Measurements from ENCODE around the gene CBLB.
"Not testable (repeated sequence)": the region's sequence is repeated elsewhere in the genome, so short reads cannot be mapped to it uniquely, and the experiment has no call there.

CBLB gene

GRCh38 chr3:105765308-105765639 lies 103.5 kb downstream of the CBLB start:
- H3K36me3 ChIP-seq (ENCODE audit: control insufficient read depth, insufficient read depth, low read length, severe bottlenecking): peaks cover 32% of the 10 kb centered on the region
- no peak for DNase-seq (ENCODE audit: low read depth)
- H3K9me3 ChIP-seq (ENCODE audit: control insufficient read depth, low read length): peaks cover 3% of the 10 kb centered on the region
- no peaks in the 10 kb centered on the region for H3K27me3 ChIP-seq (replicated peaks; ENCODE audit: control insufficient read depth, insufficient read depth, low read length)
- H3K4me3 ChIP-seq (ENCODE audit: low read length): no peak overlapping the region
- H3K9ac ChIP-seq (ENCODE audit: low read length): no peak overlapping the region
- peaks cover 7% of the 10 kb centered on the region for H3K4me1 ChIP-seq (ENCODE audit: control insufficient read depth, insufficient read depth, low read length)

- no peak for DNase-seq (ENCODE audit: low read depth)
- no peaks in the 10 kb centered on the region for H3K27me3 ChIP-seq (replicated peaks; ENCODE audit: control insufficient read depth, insufficient read depth, low read length)
- no peak overlapping the region for H3K9ac ChIP-seq (ENCODE audit: low read length)
- peaks cover 32% of the 10 kb centered on the region for H3K36me3 ChIP-seq (ENCODE audit: control insufficient read depth, insufficient read depth, low read length, severe bottlenecking)
- no peak overlapping the region for H3K4me3 ChIP-seq (ENCODE audit: low read length)
- H3K4me1 ChIP-seq (ENCODE audit: control insufficient read depth, insufficient read depth, low read length): peaks cover 7% of the 10 kb centered on the region
- peaks cover 3% of the 10 kb centered on the region for H3K9me3 ChIP-seq (ENCODE audit: control insufficient read depth, low read length)
These were observed 104.2 kb downstream of the CBLB start for GRCh38 chr3:105764378-105765307.

GRCh38 chr3:105763659-105764036 lies 105.2 kb downstream of the CBLB start:
- DNase-seq (ENCODE audit: low read depth): no peak
- Histone ChIP-seq H3K27me3 (replicated peaks; ENCODE audit: control insufficient read depth, insufficient read depth, low read length) (no peaks in the 10 kb centered on the region), H3K36me3 (ENCODE audit: control insufficient read depth, insufficient read depth, low read length, severe bottlenecking) (peaks cover 39% of the 10 kb centered on the region), H3K4me3 (ENCODE audit: low read length) (no peak overlapping the region), H3K4me1 (ENCODE audit: control insufficient read depth, insufficient read depth, low read length) (peaks cover 7% of the 10 kb centered on the region), H3K9me3 (ENCODE audit: control insufficient read depth, low read length) (peaks cover 3% of the 10 kb centered on the region), H3K9ac (ENCODE audit: low read length) (no peak overlapping the region)

- no peak for DNase-seq (ENCODE audit: low read depth)
- Histone ChIP-seq H3K36me3 (ENCODE audit: control insufficient read depth, insufficient read depth, low read length, severe bottlenecking) (peaks cover 39% of the 10 kb centered on the region), H3K4me1 (ENCODE audit: control insufficient read depth, insufficient read depth, low read length) (peaks cover 7% of the 10 kb centered on the region), H3K4me3 (ENCODE audit: low read length) (no peak overlapping the region), H3K27me3 (replicated peaks; ENCODE audit: control insufficient read depth, insufficient read depth, low read length) (no peaks in the 10 kb centered on the region), H3K9me3 (ENCODE audit: control insufficient read depth, low read length) (peaks cover 3% of the 10 kb centered on the region), H3K9ac (ENCODE audit: low read length) (no peak overlapping the region)
These were observed 105.8 kb downstream of the CBLB start for GRCh38 chr3:105762749-105763658.

- not testable (repeated sequence) for H3K4me3 ChIP-seq (ENCODE audit: low read length); H3K27me3 ChIP-seq (replicated peaks; ENCODE audit: control insufficient read depth, insufficient read depth, low read length); H3K4me1 ChIP-seq (ENCODE audit: control insufficient read depth, insufficient read depth, low read length); H3K9me3 ChIP-seq (ENCODE audit: control insufficient read depth, low read length); H3K9ac ChIP-seq (ENCODE audit: low read length); DNase-seq (ENCODE audit: low read depth)
- peaks cover 41% of the 10 kb centered on the region for H3K36me3 ChIP-seq (ENCODE audit: control insufficient read depth, insufficient read depth, low read length, severe bottlenecking)
These were observed 106.6 kb downstream of the CBLB start for GRCh38 chr3:105762214-105762613.

GRCh38 chr3:105759442-105760078 lies 109.3 kb downstream of the CBLB start:
- no peak for DNase-seq (ENCODE audit: low read depth)
- peaks cover 4% of the 10 kb centered on the region for H3K4me1 ChIP-seq (ENCODE audit: control insufficient read depth, insufficient read depth, low read length)
- no peak overlapping the region for H3K9ac ChIP-seq (ENCODE audit: low read length)
- H3K36me3 ChIP-seq (ENCODE audit: control insufficient read depth, insufficient read depth, low read length, severe bottlenecking): peaks cover 50% of the 10 kb centered on the region
- no peaks in the 10 kb centered on the region for H3K27me3 ChIP-seq (replicated peaks; ENCODE audit: control insufficient read depth, insufficient read depth, low read length)
- H3K4me3 ChIP-seq (ENCODE audit: low read length): no peak overlapping the region
- H3K9me3 ChIP-seq (ENCODE audit: control insufficient read depth, low read length): peaks cover 3% of the 10 kb centered on the region

GRCh38 chr3:105758451-105758850 lies 110.4 kb downstream of the CBLB start:
- no peak for DNase-seq (ENCODE audit: low read depth)
- H3K4me1 ChIP-seq (ENCODE audit: control insufficient read depth, insufficient read depth, low read length): no peaks in the 10 kb centered on the region
- H3K4me3 ChIP-seq (ENCODE audit: low read length): no peak overlapping the region
- no peak overlapping the region for H3K9ac ChIP-seq (ENCODE audit: low read length)
- H3K9me3 ChIP-seq (ENCODE audit: control insufficient read depth, low read length): peaks cover 3% of the 10 kb centered on the region
- peaks cover 46% of the 10 kb centered on the region for H3K36me3 ChIP-seq (ENCODE audit: control insufficient read depth, insufficient read depth, low read length, severe bottlenecking)
- no peaks in the 10 kb centered on the region for H3K27me3 ChIP-seq (replicated peaks; ENCODE audit: control insufficient read depth, insufficient read depth, low read length)

- H3K4me3 ChIP-seq (ENCODE audit: low read length): no peak overlapping the region
- no peak for DNase-seq (ENCODE audit: low read depth)
- no peak overlapping the region for H3K9ac ChIP-seq (ENCODE audit: low read length)
- no peaks in the 10 kb centered on the region for H3K27me3 ChIP-seq (replicated peaks; ENCODE audit: control insufficient read depth, insufficient read depth, low read length)
- peaks cover 28% of the 10 kb centered on the region for H3K36me3 ChIP-seq (ENCODE audit: control insufficient read depth, insufficient read depth, low read length, severe bottlenecking)
- no peaks in the 10 kb centered on the region for H3K9me3 ChIP-seq (ENCODE audit: control insufficient read depth, low read length)
- H3K4me1 ChIP-seq (ENCODE audit: control insufficient read depth, insufficient read depth, low read length): peaks cover 11% of the 10 kb centered on the region
These were observed 113.5 kb downstream of the CBLB start for GRCh38 chr3:105755121-105755886.

- no peaks in the 10 kb centered on the region for H3K9me3 ChIP-seq (ENCODE audit: control insufficient read depth, low read length)
- H3K4me1 ChIP-seq (ENCODE audit: control insufficient read depth, insufficient read depth, low read length): peaks cover 21% of the 10 kb centered on the region
- H3K36me3 ChIP-seq (ENCODE audit: control insufficient read depth, insufficient read depth, low read length, severe bottlenecking): peaks cover 23% of the 10 kb centered on the region
- DNase-seq (ENCODE audit: low read depth): peak; percentile 29
- no peaks in the 10 kb centered on the region for H3K27me3 ChIP-seq (replicated peaks; ENCODE audit: control insufficient read depth, insufficient read depth, low read length)
- no peak overlapping the region for H3K4me3 ChIP-seq (ENCODE audit: low read length)
- no peak overlapping the region for H3K9ac ChIP-seq (ENCODE audit: low read length)
These were observed 115.9 kb downstream of the CBLB start for GRCh38 chr3:105752791-105753415.

- no peaks in the 10 kb centered on the region for H3K27me3 ChIP-seq (replicated peaks; ENCODE audit: control insufficient read depth, insufficient read depth, low read length)
- peaks cover 44% of the 10 kb centered on the region for H3K4me1 ChIP-seq (ENCODE audit: control insufficient read depth, insufficient read depth, low read length)
- DNase-seq (ENCODE audit: low read depth): peak; percentile 78
- peaks cover 40% of the 10 kb centered on the region for H3K36me3 ChIP-seq (ENCODE audit: control insufficient read depth, insufficient read depth, low read length, severe bottlenecking)
- H3K4me3 ChIP-seq (ENCODE audit: low read length): peak overlapping the region; percentile 62
- H3K9me3 ChIP-seq (ENCODE audit: control insufficient read depth, low read length): no peaks in the 10 kb centered on the region
- H3K9ac ChIP-seq (ENCODE audit: low read length): peak overlapping the region; percentile 70
These were observed 121.1 kb downstream of the CBLB start for GRCh38 chr3:105747696-105748095.

Measured in adipocyte (in vitro differentiated cells).